ENCODE results near the gene PRPF6. TPM values are rescaled to one million over a fixed set of nuclear protein-coding genes. Genes with fewer than 3 reads are reported as not detected.

Gene PRPF6
- total RNA-seq, 1 experiment from 2014 or later, result 88.4 TPM

GRCh38 chr20:63950701-63951397 is 30.1 kb upstream of the PRPF6 start:
- ChIA-PET CTCF (no interaction called here), POLR2A (interaction anchor here (0.9 kb wide), 1 partner anchor 30 kb away, joined by 3 read pairs; the partner anchor contains the start of gene PRPF6)
- peak overlapping the region; percentile 77 for H3K27ac ChIP-seq (ENCODE audit: low read length)
- no TSS peak for BruUV-seq (replicated peaks)
- ATAC-seq (no peak), DNase-seq (ENCODE audit: low read depth, low spot score) (no peak)
- H3K9me3 ChIP-seq (ENCODE audit: control insufficient read depth, insufficient read depth, low read depth, low read length), result no peaks in the 10 kb centered on the region
- H3K4me3 ChIP-seq (ENCODE audit: low read depth in 2 of 2, low read length in 2 of 2), result no peak overlapping the region
- intact Hi-C loops (cut with micrococcal nuclease; ENCODE audit: unreplicated experiment), result no loop called here
- no peaks in the 10 kb centered on the region for H3K27me3 ChIP-seq (ENCODE audit: control insufficient read depth, insufficient read depth, low read length)
- peaks cover 3% of the 10 kb centered on the region; the same call in 1 of the 2 replicates for H3K36me3 ChIP-seq (ENCODE audit: control insufficient read depth, insufficient read depth, low read length)
- peaks cover 69% of the 10 kb centered on the region for H3K4me1 ChIP-seq (ENCODE audit: control insufficient read depth, insufficient read depth, low read length)
- in situ Hi-C loops (cut with HindIII; ENCODE audit: low pct_unique_long_range_greater_than_20kb, low sequenced_read_pairs), result no loop called here
- no peak for TF ChIP-seq POLR2AphosphoS5 (IDR thresholded peaks at IDR 0.05; ENCODE audit: low read depth, low read length)
- no peak for TF ChIP-seq TCF7L2 (IDR thresholded peaks at IDR 0.05; ENCODE audit: low read depth, low read length)
- TF ChIP-seq SIN3A (IDR thresholded peaks at IDR 0.05; ENCODE audit: borderline replicate concordance, insufficient read depth, low read depth, low read length), result no peak
- no peak for TF ChIP-seq CTCF (IDR thresholded peaks at IDR 0.05)
- no peak for TF ChIP-seq REST (IDR thresholded peaks at IDR 0.05; ENCODE audit: insufficient read depth in 1 of 2, low read depth in 2 of 2, low read length in 1 of 2)

- POLR2A ChIA-PET, result interaction anchor here (0.5 to 0.9 kb wide), 2 partner anchors 29 to 189 kb away, joined by 3 read pairs; partner anchors contain the start of gene PRPF6
- BruUV-seq (replicated peaks), result no TSS peak
- ATAC-seq (no peak), DNase-seq (ENCODE audit: low read depth, low spot score) (no peak)
- Histone ChIP-seq H3K27ac (ENCODE audit: low read length) (peak overlapping the region; percentile 77), H3K9me3 (ENCODE audit: control insufficient read depth, insufficient read depth, low read depth, low read length) (no peaks in the 10 kb centered on the region), H3K36me3 (ENCODE audit: control insufficient read depth, insufficient read depth, low read length) (peaks cover 3% of the 10 kb centered on the region; the same call in 1 of the 2 replicates), H3K4me1 (ENCODE audit: control insufficient read depth, insufficient read depth, low read length) (peaks cover 69% of the 10 kb centered on the region), H3K27me3 (ENCODE audit: control insufficient read depth, insufficient read depth, low read length) (no peaks in the 10 kb centered on the region), H3K4me3 (ENCODE audit: low read depth in 2 of 2, low read length in 2 of 2) (no peak overlapping the region)
- intact Hi-C loops (cut with micrococcal nuclease; ENCODE audit: unreplicated experiment) (no loop called here), in situ Hi-C loops (cut with HindIII; ENCODE audit: low pct_unique_long_range_greater_than_20kb, low sequenced_read_pairs) (no loop called here)
- CTCF ChIA-PET, result no interaction called here
- TF ChIP-seq POLR2AphosphoS5 (IDR thresholded peaks at IDR 0.05; ENCODE audit: low read depth, low read length) (no peak), REST (IDR thresholded peaks at IDR 0.05; ENCODE audit: insufficient read depth in 1 of 2, low read depth in 2 of 2, low read length in 1 of 2) (no peak), SIN3A (IDR thresholded peaks at IDR 0.05; ENCODE audit: borderline replicate concordance, insufficient read depth, low read depth, low read length) (no peak), TCF7L2 (IDR thresholded peaks at IDR 0.05; ENCODE audit: low read depth, low read length) (no peak), CTCF (IDR thresholded peaks at IDR 0.05) (no peak)
These were observed 29.3 kb upstream of the PRPF6 start for GRCh38 chr20:63951398-63952209.
